Stimulated activated CD8-positive, alpha-beta memory T cell treated with anti-CD3 and anti-CD28 coated beads, Interleukin-7, amount 100 ng/mL, for 4 hours (primary cell): ENCODE results near the gene CBX6.

Source experiments
- DNase-seq, 2 donors: peaks; one replicate each; pipeline ENCODE4 v3.0.0-alpha.2; 2020; ENCODE audit warnings: low read depth in 2 of 2

Gene CBX6

DNA sequence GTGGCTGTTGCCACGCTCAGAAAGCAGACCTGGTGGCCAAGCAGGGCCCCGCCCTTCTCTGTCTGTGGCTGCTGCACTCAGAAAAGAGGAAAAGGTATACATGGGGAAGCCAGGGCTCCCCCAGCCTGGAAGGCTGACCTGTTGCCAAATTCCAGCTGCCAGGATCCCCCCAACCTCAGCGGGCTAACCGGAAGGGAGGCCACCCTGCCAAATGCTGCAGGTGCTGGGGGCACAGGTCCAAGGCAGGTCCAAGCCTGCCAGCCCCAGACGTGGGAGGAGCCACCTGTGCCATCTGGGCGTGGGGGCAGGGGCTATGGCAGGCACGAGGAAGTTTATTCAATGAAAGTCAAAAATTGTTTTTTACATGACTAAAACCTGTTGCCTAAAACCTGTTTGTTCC lies 30.8 kb downstream of the CBX6 start:
- DNase-seq, result no peak

DNA sequence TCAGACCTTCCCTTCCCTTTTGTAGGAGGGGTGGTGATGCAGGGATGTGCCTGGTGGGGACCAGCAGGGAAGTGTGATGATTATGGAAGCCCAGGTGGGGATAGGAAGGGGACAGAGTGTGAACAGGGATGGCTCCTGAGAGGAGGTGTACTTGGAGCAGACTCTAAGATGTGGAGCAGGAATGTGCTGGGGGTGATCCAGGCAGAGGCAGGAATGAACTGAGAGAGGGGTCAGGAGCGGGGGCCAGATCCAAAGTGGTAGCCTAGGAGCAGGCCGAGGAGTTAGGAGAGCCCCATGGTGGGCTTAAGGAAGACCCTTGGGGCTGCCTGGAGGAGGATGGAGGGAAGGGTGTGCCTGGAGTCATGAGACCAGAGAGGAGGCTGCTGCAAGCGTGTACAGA lies 31.9 kb downstream of the CBX6 start:
- DNase-seq, result no peak

DNA sequence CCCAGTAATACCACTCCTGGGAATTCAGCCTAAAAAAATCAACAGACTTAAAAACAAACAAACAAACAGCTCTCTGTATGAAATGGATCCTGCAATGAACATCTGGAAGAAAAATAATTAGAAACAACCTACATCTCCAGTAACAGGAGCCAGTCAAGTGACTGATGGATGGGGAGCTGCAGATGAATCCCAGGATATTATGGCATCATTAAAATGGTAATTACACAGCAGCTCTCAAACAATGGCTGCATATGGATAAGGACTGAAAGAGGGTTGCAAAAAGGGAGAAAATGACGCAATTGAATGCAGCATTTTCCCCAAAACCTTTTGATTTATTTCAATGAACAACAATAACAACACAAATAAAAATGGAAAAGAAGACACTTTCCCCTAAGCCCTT lies 32.3 kb downstream of the CBX6 start:
- no peak for DNase-seq

DNA sequence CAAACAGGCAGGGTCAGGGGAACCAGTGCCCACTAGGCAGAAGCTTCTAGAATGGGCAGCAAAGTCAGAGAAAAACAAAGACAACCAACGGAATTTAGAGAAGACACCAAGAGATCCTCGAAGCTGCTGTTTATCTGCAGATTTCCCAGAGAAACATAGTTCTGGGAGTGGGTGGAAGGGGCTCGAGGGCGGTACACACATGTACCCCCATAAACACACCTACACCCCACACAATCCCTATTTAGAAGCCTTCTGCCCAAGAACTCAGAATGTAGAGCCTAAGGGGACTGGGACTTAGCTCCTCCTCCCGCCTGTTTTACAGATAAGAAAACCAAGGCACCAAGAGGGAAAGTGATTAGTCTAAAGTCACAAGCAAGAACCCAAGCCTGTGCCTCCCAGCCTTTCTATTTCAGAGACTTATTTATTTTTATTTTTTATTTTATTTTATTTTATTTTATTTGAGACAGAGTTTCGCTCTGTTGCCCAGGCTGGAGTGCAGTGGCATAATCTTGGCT lies 34.5 kb downstream of the CBX6 start:
- no peak for DNase-seq

DNA sequence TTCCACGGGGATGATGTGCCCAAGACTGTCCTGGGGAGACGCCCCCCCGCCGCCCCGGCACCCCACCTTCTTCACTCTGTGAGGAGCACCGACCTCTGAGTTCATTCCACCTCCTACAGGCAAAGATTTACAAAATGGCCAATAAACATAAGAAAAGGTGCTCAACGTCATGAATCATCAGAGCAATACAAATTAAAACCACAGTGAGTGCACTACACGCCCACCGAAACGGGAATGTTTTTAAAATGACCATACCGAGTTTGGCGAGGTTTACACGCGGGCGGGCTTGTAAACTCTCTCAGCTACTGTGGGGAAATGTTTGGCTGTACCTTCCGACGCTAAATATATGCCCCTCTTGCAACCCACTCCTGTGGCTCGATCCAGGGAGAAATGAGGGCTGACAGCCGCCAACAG lies 36.1 kb downstream of the CBX6 start:
- DNase-seq, result no peak

DNA sequence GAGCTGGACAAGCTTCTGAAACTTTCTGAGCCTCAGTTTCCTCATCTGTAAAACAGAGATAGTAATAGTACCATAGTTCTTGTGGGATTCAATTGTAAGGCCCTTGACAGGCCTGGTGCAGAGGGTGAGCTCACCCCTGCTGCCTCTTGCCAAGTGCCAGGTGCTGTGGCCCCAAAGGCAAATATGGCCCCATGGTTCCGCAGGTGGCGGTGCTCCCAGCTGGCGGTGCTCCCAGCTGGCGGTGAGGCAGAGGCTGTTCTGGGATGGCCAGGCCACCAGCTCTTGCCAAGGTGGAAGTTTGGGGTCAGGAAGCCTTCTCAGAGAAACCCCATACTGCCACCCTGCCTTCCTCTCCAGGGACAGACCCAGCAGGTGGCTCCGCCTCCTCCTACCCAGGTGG lies 37.0 kb downstream of the CBX6 start:
- DNase-seq, result no peak

DNA sequence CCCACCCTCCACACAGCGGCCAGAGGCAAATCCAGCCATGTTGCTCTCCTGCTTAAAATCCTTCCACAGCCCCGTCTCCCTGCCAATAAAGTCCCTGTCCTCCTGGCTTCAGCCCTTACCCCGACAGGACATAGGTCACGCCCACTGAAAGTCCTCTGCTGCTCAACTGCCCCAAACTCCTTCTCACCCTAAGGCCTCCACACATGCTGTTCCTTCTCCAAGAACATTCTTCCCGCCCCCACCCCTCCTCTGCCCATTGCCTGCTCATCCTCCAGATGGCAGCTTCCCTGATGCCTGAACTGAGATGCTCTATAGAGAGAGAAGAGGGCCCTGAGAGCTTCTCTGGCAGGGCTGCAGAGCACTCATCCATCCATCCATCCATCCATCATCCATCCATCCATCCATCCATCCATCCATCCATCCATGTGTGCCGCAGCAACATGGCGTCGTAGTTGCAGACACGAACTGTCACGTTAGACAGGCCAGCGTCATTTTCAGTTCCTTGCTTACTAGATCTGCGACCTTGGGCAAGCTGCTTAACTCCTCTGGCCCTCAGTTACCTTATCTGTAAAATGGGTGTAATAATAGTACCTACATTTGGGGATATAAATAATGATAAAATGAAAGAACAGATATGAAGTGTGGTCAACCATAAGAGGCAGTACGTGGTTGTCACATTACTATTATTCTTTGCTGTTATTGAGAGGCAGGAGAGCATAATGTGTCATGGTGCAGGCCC lies 37.6 kb downstream of the CBX6 start:
- DNase-seq, result no peak

DNA sequence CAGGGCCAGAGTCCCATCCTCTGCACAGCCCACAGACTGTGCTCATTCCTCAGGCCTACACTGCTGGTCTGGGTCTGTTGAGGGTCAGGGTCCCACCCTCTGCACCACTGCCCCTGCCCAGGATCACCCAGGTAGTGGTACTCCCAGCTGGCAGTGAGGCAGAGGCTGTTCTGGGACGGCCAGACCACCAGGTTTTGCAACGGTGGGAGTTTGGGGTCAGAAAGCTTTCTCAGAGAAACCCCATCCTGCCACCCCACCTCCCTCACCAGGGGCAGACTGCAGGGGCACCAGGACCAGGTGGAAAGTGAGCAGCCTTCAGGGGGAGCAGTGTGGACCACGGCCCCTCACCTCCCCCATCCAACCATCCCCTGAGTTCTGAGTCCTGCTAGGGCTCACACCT lies 39.0 kb downstream of the CBX6 start:
- no peak for DNase-seq

DNA sequence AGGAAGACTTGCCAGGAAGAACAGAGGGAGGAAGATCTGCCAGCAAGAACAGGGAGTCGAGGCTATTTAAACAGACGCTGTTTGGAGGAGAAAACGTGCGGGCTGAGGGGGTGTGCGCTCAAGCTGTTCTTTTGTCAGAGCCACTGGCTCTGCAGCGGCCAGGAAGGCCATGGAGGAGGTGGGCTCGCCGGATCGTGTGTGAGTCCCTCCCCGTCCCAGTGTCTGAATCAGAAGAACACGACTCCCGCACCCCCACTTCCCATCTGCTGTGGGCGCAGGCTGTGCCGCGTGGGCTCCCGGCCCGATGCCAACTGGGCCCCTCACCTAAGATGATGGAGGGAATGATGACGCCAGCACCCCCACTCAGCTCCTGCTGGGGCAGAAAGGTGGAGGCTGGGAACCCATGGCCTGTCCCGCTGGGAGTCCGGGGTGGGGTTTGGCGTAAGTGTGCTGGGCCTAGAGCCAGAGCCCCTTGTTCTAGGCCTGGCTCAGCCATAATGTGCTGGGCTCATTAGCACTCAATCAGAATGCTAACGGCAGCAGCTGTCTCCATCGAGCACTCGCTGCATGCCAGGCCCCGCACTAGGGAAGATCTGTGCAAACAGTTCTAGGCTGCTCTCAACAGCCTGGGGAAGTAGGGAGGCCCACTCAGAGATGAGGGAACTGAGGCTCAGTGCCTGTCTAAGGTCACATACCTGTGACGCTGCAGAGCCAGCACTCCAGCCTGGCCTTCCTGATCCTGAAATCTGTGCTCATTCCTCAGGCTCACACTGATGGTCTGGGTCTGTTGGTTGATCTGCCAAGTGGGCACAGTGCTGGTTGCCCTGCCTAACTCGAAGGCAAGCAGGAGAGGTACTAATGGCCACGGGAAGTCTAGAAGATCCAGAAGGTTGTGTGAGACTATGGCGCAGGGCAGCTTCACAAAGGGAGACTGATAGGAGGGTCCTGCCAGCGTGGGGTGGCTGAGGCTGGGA lies 39.7 kb downstream of the CBX6 start:
- no peak for DNase-seq

DNA sequence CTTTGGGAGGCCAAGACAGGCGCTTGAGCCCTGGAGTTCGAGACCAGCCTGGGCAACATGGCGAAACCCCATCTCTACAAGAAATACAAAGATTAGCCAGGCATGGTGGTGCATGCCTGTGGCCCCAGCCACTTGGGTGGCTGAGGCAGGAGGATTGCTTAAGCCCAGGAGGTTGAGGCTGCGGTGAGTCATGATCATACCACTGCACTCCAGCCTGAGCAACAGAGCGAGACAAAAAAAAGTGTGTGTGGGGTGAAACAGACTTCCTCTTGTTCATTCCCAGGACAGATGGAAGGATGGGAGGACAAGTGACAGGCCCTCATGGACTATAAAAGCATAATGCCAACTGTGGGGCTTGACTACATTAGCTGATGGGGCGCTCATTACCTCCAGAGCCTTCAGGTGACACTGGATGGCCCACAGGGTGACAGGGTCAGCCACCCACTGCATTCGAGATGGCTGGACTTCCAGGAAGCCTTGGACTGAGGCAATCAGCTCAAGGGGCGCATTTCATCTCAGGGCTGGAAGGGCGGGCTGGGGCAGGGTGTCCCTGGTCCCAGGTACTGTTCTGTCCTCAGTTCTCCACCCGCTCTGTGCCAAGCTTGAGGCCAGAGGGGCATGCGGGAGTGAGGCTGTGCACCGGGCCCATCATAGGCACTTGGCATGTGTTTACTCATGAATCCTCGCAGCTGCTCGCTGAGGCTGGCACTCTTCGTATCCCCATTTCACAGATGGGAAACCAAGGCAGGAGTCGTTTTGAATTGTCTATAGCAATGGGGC lies 40.7 kb downstream of the CBX6 start:
- no peak for DNase-seq

DNA sequence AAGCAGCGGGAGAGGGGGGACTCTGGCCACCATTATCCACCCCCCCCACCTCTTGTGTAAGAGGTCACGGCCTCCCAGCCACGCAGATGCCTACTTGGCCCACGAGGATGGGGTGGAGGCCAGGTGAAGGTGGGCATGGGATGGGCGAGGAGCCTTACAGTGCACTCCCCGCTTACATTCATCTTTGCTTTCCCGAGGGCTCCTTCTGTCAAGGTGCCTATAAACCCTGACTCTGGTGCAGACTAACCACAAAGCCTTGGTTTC lies 41.2 kb downstream of the CBX6 start:
- DNase-seq, result no peak

DNA sequence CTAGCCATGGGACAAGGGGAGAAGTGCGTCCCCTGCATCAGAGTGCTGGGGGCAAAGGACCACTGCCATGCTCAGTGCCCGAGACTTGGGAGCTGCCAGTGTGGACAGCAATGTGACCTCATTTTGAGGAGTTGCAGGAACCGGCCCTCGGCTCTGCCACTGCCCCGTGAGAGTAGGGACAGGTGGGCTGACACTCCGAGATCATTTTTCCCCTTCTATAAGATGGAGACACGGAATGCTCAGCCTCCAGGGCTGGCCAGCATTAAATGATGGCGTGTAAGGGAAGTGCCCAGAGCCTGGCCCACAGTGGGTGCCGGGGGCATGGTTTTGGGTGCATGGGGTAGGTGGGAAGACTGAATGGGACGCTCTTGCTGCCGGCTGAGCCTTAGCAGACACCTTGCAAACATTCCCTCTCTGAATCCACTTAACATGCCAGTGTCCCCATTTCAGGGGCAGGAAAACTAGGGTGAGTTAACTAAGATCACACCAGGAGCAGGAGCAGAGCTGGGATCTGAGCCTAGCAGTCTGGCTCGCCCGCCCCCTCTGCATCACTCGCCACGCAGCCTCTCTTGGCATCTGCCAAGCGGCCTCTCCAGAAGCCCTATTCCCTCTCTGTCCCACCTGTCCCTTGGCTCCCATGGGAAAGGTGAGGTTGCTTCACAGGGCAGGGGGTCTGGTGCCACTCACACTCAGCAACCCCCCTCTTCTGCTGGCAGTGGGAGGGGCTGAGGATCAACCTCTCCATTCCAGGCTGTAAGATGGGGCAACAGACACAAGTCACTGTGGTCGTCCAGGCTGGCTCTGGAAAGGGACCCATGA lies 41.8 kb downstream of the CBX6 start:
- DNase-seq, result no peak

DNA sequence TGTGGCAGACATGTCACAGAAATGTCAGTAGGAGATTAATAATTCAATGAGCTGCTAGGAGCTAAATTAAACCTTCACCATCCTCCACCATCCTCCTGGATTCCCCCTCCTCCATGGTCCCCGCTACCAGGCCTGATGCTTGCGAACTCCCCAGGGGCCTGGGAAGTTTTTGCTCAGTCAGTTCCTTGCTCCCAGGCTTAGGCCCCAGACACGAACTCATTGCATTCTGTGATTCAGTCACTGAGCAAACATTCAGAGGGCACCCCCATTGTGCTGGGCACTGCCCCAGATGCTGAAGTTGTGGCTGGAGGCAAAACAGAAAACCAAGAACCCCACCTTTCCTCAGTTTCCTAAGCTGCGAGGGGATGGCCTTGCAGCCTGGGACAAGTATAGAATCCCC lies 42.5 kb downstream of the CBX6 start:
- DNase-seq, result no peak

DNA sequence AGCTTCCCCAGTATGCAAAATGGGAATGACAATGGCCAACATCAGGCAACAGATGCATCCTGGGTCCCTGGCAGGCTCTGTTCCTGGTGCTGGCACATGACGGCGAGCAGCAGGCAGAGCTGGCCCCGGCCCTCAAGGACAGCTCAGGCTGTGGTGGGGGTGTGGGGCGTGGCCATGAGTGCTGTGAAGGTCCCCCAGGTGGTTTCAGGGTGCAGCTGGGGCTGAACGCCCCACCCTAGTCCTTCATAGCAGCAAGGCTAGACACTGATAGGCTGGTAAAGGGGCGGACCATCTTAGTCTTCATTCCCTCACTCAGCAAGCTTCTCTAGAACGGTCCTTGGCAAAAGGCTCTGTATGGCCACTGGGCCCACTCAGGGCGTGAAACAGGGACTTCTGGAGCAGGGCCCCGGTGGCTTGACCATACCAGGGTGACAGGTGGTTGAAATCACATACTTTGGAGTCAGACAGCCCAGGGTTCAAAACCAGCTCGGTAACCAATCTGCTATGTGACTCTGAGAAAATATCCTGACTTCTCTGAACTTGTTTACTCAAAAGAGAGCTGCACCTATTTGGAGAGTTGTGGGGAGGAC lies 43.3 kb downstream of the CBX6 start:
- no peak for DNase-seq

DNA sequence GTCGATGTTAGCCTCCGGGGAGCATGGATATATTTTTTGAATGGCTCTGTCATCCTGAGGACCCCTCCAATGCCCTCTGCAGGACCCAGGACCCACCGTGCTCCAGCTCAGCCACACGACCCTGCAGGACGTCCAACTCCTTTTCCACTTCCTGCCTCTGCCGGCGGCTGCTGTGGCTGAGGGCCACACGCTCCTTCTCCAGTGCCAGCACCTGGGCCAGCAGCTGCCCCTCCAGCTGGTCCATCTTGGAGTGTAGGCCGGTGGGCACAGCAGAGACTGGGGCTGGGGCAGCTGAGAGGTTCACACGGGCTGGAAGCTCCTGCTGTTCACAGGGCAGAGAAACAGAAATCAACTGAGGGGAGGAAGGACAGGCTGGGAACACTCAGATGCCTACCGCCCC lies 43.8 kb downstream of the CBX6 start:
- no peak for DNase-seq

DNA sequence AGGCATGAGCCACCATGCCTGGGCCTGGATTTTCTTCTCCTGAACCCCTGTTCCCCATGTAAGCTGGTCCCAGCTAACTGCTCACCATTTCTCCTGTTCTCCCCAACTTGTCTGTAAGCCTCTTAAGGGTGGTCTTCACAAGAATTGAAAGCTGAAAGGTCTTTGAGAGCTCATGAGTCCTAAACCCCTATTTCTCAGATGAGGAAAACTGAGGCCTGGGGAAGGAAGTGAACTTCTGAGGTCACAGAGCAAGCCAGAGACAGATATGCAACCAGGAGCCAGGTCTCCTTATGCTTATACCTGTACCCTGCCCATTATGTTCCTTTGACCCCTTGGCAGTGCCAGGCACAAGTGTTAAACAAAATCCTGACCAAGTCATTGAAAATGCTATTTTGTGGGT lies 44.5 kb downstream of the CBX6 start:
- DNase-seq, result no peak

DNA sequence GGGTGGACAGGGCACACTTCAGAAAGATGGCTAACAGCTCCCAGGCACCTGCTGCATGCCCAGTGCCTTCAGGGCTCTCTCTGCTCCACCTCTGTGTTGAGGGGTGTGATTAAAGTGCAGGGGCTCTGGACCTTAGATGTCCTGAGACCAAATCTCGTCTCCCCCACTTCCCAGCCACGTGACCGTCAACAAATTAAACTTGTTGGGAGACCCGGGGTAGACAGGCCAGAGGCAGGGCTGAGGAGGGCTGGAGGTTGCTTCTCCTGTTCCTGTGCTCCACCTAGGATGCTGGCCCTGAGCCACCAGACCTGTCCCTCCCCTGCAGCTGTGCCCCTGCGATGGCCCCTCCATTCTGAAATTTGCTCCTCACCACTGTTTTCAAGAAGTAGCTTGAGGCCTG lies 45.2 kb downstream of the CBX6 start:
- no peak for DNase-seq

DNA sequence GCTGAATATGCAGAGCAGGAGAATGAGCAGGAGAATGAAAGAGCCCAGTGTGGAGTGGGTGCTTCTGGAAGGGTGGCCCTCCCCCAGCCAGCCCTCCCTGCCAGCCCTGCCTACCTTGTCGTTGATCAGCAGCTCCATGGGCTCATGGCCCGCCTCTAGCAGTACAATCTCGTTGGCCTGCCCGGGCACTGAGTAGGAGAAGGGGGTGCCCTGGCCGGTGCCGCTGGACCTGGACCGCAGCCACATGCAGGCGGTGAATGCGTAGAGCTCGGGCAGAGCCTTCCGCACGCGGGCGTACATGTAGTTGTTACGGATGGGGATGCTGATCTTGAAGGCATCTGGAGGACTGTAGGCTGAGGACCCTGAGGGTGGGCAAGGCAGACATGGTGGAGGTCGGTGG lies 45.6 kb downstream of the CBX6 start:
- no peak for DNase-seq

DNA sequence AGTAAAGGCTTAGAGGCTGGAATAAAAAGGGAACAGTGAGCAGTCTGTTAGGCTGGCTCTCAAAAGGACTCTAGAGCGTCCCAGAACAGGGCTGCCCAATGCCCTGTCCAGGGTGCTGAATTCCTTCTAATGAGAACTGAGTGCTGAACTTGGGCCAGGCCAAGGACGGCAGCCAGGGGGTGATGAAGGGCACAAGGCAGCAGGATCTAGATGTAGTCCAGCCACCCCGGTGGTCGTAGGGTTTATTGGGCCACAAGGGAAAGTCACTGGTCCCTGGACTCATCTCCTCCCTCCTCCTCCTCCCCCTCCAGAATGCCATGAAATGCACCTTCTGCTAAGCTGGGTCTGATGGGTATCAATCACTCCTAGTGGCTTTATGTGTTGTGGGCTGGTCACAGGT lies 47.4 kb downstream of the CBX6 start:
- no peak for DNase-seq

DNA sequence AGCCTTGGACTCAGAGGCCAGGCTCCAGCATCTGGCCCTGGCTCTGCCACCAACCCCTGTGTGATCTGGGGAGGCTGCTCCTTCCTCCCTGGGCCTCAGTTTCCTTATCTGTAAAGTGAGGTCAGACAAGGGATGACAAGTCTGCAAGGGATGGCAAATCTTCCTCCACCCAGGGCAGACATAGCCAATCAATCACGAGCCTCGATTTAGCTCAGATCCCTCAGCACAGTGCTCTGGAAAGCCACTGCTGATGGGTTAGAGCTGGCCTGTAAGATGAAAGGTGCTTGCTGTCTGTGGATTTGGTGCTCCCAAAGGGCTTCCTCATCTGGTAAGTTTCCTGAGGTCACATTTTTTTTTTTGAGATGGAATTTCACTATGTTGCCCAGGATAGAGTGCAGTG lies 48.4 kb downstream of the CBX6 start:
- DNase-seq, result no peak

DNA sequence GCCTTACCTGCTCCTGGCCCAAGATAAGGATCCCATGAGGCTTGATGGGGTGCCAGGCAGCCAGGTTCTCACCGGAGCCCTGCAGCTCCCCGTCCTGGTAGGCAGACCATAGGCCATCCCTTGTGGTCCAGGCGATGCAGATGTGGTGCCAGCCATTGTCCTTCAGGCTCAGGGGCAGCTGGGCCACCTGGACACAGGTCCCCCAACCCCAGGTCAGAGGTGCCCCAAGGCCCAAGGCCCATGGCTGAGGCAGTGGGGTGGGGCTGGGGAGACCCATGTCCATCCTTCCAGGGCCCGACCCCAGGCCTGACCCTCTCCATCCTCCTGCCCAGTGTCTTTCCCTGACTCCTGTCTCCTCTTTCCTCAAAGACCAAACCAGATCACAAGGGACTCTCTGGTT lies 48.9 kb downstream of the CBX6 start:
- DNase-seq, result no peak
